Measurements from ENCODE around the gene ISY1. TPM values are rescaled to one million over a fixed set of nuclear protein-coding genes. Genes with fewer than 3 reads are reported as not detected.

The ISY1 gene
- total and polyA plus RNA-seq, 2 of the 4 experiments (the other 2 are of a cell fraction) = 28.5 to 31.5 TPM

GRCh38 chr3:129085818-129086217 lies 75.0 kb downstream of the ISY1 start:
- Histone ChIP-seq H2AK5ac (ENCODE audit: low read depth, low read length) (no peak overlapping the region), H2BK20ac (ENCODE audit: low read depth, low read length) (no peak overlapping the region), H2AFZ (replicated peaks; ENCODE audit: low read length, poor library complexity) (no peak overlapping the region), H3K23ac (ENCODE audit: low read depth, low read length) (no peak overlapping the region), H3K4me1 (ENCODE audit: control insufficient read depth, insufficient read depth, low read length) (peaks cover 4% of the 10 kb centered on the region), H3K36me3 (ENCODE audit: control insufficient read depth, insufficient read depth, low read length) (no peaks in the 10 kb centered on the region), H3K9ac (ENCODE audit: low read depth, low read length) (no peak overlapping the region), H2AK9ac (replicated peaks; ENCODE audit: low read depth, low read length, poor library complexity) (no peak overlapping the region), H3K79me1 (ENCODE audit: low read depth in 1 of 2, low read length in 2 of 2) (no peaks in the 10 kb centered on the region), H3K9me1 (ENCODE audit: insufficient read depth, low read length) (no peaks in the 10 kb centered on the region), H3K4ac (ENCODE audit: low read depth, low read length) (no peak overlapping the region), H3K14ac (replicated peaks; ENCODE audit: low read depth, low read length) (no peak overlapping the region), H3K9me3 (ENCODE audit: control insufficient read depth, insufficient read depth, low read length) (no peaks in the 10 kb centered on the region), H3K56ac (ENCODE audit: extremely low read depth, insufficient read depth, low read length) (no peak overlapping the region), H4K91ac (ENCODE audit: insufficient read depth, low read depth, low read length) (no peak overlapping the region), H2BK15ac (ENCODE audit: low read depth, low read length) (no peak overlapping the region), H3K27me3 (ENCODE audit: control insufficient read depth, insufficient read depth, low read length) (no peaks in the 10 kb centered on the region), H3K4me3 (ENCODE audit: insufficient read depth, low read depth, low read length) (no peak overlapping the region), H2BK5ac (ENCODE audit: low read depth, low read length, poor library complexity, severe bottlenecking) (no peak overlapping the region), H4K20me1 (ENCODE audit: insufficient read depth, low read length) (no peaks in the 10 kb centered on the region), H3K18ac (ENCODE audit: low read depth, low read length) (no peak overlapping the region), H3K27ac (ENCODE audit: insufficient read depth, low read length) (no peak overlapping the region), H3K4me2 (ENCODE audit: low read depth, low read length) (no peak overlapping the region), H4K5ac (ENCODE audit: low read depth, low read length) (no peak overlapping the region), H4K8ac (ENCODE audit: low read depth in 2 of 2, low read length in 2 of 2) (no peak overlapping the region), H2BK120ac (ENCODE audit: low read depth, low read length) (no peak overlapping the region)
- BruUV-seq (replicated peaks) = no TSS peak
- 93% methylated on average over 3 of the region's 4 CpGs; no CpG with 5 or more reads in 1 of the 2 experiments for WGBS, 2 experiments (ENCODE audit: extremely low coverage in 2 of 2, insufficient read length in 1 of 2)
- TF ChIP-seq MAFK (IDR thresholded peaks at IDR 0.05; ENCODE audit: low read depth, low read length) (no peak), CTCF (conservative IDR thresholded peaks at IDR 0.05; ENCODE audit: low read depth, low read length) (no peak), RFX5 (IDR thresholded peaks at IDR 0.05; ENCODE audit: low read depth, low read length) (no peak), RAD21 (IDR thresholded peaks at IDR 0.05; ENCODE audit: low read length) (no peak), MAZ (IDR thresholded peaks at IDR 0.05; ENCODE audit: borderline replicate concordance, low read depth, low read length) (no peak), RCOR1 (IDR thresholded peaks at IDR 0.05; ENCODE audit: insufficient replicate concordance, low read length) (no peak), POLR2A (IDR thresholded peaks at IDR 0.05; ENCODE audit: low read depth, low read length) (no peak), CHD1 (IDR thresholded peaks at IDR 0.05; ENCODE audit: low read depth, low read length) (no peak), MXI1 (IDR thresholded peaks at IDR 0.05; ENCODE audit: borderline replicate concordance, low read depth, low read length) (no peak), SMC3 (IDR thresholded peaks at IDR 0.05; ENCODE audit: low read depth, low read length) (no peak), NFE2L2 (IDR thresholded peaks at IDR 0.05; ENCODE audit: low read depth, low read length) (no peak)
- TF ChIP-seq, protein P1, sequence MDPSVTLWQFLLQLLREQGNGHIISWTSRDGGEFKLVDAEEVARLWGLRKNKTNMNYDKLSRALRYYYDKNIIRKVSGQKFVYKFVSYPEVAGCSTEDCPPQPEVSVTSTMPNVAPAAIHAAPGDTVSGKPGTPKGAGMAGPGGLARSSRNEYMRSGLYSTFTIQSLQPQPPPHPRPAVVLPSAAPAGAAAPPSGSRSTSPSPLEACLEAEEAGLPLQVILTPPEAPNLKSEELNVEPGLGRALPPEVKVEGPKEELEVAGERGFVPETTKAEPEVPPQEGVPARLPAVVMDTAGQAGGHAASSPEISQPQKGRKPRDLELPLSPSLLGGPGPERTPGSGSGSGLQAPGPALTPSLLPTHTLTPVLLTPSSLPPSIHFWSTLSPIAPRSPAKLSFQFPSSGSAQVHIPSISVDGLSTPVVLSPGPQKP (IDR thresholded peaks at IDR 0.05; ENCODE audit: borderline replicate concordance, low read depth, low read length) = no peak
- dilution Hi-C loops (cut with HindIII; ENCODE audit: low sequenced_read_pairs, unreplicated experiment) = no loop called here
- ChIA-PET POLR2A (ENCODE audit: unreplicated experiment) (no interaction called here), CTCF (no interaction called here)
- DNase-seq (no peak), ATAC-seq (ENCODE audit: low read depth) (no peak)
- in situ Hi-C loops (cut with MboI; ENCODE audit: low sequenced_read_pairs) = no loop called here
- intact Hi-C loops (cut with micrococcal nuclease) = no loop called here
